HepG2 (cell line): Measurements from ENCODE around the gene TBC1D16. TPM values are rescaled to one million over a fixed set of nuclear protein-coding genes. Genes with fewer than 3 reads are reported as not detected.
A peak's percentile ranks its signal among the peaks of the same experiment; 100 is the strongest.

Source experiments
- FOXC1 ChIP-seq: sonication (generic); formaldehyde crosslinking; IDR thresholded peaks from 2 replicates; pipeline ENCODE4 v1.8.0; 2022; ENCODE audit warnings: mild to moderate bottlenecking, missing genetic modification reagents, borderline replicate concordance
- FOXK1 ChIP-seq: sonication (generic); formaldehyde crosslinking; IDR thresholded peaks from 2 replicates; pipeline ENCODE4 v1.4.0; 2020; ENCODE audit warnings: low read depth, missing genetic modification reagents, borderline replicate concordance
- GABPB1 ChIP-seq: IDR thresholded peaks from 2 replicates; pipeline ENCODE4 v1.6.1; 2016; ENCODE audit warnings: mild to moderate bottlenecking, missing genetic modification reagents, moderate library complexity, missing compliant biosample characterization
- GATAD1 ChIP-seq: IDR thresholded peaks from 2 replicates; pipeline ENCODE4 v1.6.1; 2016; ENCODE audit warnings: missing genetic modification reagents, missing compliant biosample characterization
- HOXA5 ChIP-seq: sonication (generic); formaldehyde crosslinking; IDR thresholded peaks from 2 replicates; pipeline ENCODE4 v1.4.0; 2020; ENCODE audit warnings: missing genetic modification reagents
- SP1 ChIP-seq, 2 experiments: fragments of 450-650 bp in 1 of 2; sonication (generic) in 1 of 2; formaldehyde crosslinking in 1 of 2; IDR thresholded peaks; 2 replicates each; pipeline versions ENCODE4 v1.4.0 to v1.6.1; 2016 to 2020; ENCODE audit warnings: missing genetic modification reagents in 1 of 2
- ZNF234 ChIP-seq: sonication (generic); formaldehyde crosslinking; conservative IDR thresholded peaks from 2 replicates; pipeline ENCODE4 v1.5.1; 2020; ENCODE audit warnings: mild to moderate bottlenecking, missing genetic modification reagents
- ZNF281 ChIP-seq: sonication (generic); formaldehyde crosslinking; IDR thresholded peaks from 2 replicates; pipeline ENCODE4 v1.4.0; 2020; ENCODE audit warnings: missing genetic modification reagents, borderline replicate concordance
- ZNF431 ChIP-seq: sonication (generic); formaldehyde crosslinking; IDR thresholded peaks from 2 replicates; pipeline ENCODE4 v1.9.0; 2022; ENCODE audit warnings: missing genetic modification reagents, low read depth, mild to moderate bottlenecking, borderline replicate concordance
- ZNF512 ChIP-seq: sonication (generic); formaldehyde crosslinking; IDR thresholded peaks from 2 replicates; pipeline ENCODE4 v1.4.0; 2020; ENCODE audit warnings: mild to moderate bottlenecking, missing genetic modification reagents
- ZNF672 ChIP-seq: sonication (generic); formaldehyde crosslinking; IDR thresholded peaks from 2 replicates; pipeline ENCODE4 v1.8.1; 2022; ENCODE audit warnings: missing genetic modification reagents
- ZNF782 ChIP-seq: sonication (generic); formaldehyde crosslinking; IDR thresholded peaks from 2 replicates; pipeline ENCODE4 v1.4.0; 2020; ENCODE audit warnings: missing genetic modification reagents, mild to moderate bottlenecking, borderline replicate concordance
- ZNF891 ChIP-seq: sonication (generic); formaldehyde crosslinking; IDR thresholded peaks from 2 replicates; pipeline ENCODE4 v1.5.0; 2020; ENCODE audit warnings: mild to moderate bottlenecking, missing genetic modification reagents
- polyA plus RNA-seq, 8 experiments: library from polyadenylated mRNA; depleted of rRNA in 3 of 8; stranded (reverse) in 7 of 8; unstranded in 1 of 8; fragments of >200 nt; fragmentation: Illumina TruSeq in 4 of 8; extraction: Trizol in 4 of 8; gene quantifications; 2 replicates each; pipeline versions ENCODE4 v1.2.1 to v1.2.3, GENCODE V29; 2011 to 2016; ENCODE audit warnings: low read depth in 4 of 8, missing spikeins in 1 of 8, mixed read lengths in 1 of 8; ENCODE audit not compliant: insufficient read depth in 1 of 8
- total RNA-seq, 5 experiments: library from RNA; depleted of rRNA; stranded (reverse); fragments of >200 nt; fragmentation: Illumina TruSeq; extraction: Trizol; gene quantifications; 2 replicates each; pipeline ENCODE4 v1.2.3, GENCODE V29; 2016; ENCODE audit warnings: low read depth in 1 of 5
- TF ChIP-seq, protein P1 (sequence below): IDR thresholded peaks from 2 replicates; pipeline ENCODE4 v1.6.1; 2016; ENCODE audit warnings: missing compliant biosample characterization, missing genetic modification reagents, borderline replicate concordance
- TF ChIP-seq, protein P2 (sequence below): sonication (generic); formaldehyde crosslinking; IDR thresholded peaks from 2 replicates; pipeline ENCODE4 v1.5.0; 2020; ENCODE audit warnings: mild to moderate bottlenecking, missing genetic modification reagents, borderline replicate concordance

Gene TBC1D16
- total and polyA plus RNA-seq, 2 of the 13 experiments (the other 11 are each of a cell fraction or from before 2014, with no cell fraction given): 14.9 to 24.9 TPM

DNA sequence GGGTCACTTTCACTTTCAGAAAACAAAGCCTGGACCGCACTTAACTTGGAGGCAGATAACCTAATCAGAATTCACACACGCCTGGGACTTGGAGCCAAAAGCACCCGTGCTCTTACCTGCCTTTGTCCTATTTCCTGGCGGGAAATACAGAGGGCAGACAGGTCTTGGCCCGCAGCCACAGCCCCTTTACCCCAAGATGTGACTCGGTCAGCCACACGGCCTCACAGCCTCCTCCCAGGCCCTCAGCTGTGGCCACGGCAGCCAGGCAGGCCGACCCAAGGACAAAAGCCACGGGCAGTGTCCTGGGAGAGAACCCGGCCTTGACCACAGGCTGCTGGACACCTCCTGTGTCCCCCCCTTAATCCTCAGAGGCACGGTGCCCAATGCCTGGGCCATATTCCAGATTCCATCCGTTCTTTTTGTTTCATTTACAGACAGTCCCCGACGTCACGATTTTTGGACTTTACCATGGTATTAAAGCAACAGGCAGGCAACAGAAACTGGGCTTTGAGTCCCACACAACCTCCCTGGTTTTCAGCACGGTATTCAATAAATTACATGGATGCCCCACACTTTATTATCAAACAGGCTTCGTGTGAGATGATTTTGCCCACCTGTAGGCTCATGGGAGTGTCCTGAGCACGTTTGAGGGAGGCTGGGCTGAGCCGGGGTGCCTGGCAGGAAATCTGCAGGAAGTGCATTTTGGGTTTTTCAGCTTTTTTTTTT, 35.6 kb upstream of the TBC1D16 start (continued):
- TF ChIP-seq, protein P1, sequence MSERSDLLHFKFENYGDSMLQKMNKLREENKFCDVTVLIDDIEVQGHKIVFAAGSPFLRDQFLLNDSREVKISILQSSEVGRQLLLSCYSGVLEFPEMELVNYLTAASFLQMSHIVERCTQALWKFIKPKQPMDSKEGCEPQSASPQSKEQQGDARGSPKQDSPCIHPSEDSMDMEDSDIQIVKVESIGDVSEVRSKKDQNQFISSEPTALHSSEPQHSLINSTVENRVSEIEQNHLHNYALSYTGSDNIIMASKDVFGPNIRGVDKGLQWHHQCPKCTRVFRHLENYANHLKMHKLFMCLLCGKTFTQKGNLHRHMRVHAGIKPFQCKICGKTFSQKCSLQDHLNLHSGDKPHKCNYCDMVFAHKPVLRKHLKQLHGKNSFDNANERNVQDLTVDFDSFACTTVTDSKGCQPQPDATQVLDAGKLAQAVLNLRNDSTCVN (CRISPR knock-in tag): no peak
- TF ChIP-seq FOXC1 (CRISPR knock-in tag): no peak
- TF ChIP-seq ZNF672: no peak
- TF ChIP-seq, protein P2, sequence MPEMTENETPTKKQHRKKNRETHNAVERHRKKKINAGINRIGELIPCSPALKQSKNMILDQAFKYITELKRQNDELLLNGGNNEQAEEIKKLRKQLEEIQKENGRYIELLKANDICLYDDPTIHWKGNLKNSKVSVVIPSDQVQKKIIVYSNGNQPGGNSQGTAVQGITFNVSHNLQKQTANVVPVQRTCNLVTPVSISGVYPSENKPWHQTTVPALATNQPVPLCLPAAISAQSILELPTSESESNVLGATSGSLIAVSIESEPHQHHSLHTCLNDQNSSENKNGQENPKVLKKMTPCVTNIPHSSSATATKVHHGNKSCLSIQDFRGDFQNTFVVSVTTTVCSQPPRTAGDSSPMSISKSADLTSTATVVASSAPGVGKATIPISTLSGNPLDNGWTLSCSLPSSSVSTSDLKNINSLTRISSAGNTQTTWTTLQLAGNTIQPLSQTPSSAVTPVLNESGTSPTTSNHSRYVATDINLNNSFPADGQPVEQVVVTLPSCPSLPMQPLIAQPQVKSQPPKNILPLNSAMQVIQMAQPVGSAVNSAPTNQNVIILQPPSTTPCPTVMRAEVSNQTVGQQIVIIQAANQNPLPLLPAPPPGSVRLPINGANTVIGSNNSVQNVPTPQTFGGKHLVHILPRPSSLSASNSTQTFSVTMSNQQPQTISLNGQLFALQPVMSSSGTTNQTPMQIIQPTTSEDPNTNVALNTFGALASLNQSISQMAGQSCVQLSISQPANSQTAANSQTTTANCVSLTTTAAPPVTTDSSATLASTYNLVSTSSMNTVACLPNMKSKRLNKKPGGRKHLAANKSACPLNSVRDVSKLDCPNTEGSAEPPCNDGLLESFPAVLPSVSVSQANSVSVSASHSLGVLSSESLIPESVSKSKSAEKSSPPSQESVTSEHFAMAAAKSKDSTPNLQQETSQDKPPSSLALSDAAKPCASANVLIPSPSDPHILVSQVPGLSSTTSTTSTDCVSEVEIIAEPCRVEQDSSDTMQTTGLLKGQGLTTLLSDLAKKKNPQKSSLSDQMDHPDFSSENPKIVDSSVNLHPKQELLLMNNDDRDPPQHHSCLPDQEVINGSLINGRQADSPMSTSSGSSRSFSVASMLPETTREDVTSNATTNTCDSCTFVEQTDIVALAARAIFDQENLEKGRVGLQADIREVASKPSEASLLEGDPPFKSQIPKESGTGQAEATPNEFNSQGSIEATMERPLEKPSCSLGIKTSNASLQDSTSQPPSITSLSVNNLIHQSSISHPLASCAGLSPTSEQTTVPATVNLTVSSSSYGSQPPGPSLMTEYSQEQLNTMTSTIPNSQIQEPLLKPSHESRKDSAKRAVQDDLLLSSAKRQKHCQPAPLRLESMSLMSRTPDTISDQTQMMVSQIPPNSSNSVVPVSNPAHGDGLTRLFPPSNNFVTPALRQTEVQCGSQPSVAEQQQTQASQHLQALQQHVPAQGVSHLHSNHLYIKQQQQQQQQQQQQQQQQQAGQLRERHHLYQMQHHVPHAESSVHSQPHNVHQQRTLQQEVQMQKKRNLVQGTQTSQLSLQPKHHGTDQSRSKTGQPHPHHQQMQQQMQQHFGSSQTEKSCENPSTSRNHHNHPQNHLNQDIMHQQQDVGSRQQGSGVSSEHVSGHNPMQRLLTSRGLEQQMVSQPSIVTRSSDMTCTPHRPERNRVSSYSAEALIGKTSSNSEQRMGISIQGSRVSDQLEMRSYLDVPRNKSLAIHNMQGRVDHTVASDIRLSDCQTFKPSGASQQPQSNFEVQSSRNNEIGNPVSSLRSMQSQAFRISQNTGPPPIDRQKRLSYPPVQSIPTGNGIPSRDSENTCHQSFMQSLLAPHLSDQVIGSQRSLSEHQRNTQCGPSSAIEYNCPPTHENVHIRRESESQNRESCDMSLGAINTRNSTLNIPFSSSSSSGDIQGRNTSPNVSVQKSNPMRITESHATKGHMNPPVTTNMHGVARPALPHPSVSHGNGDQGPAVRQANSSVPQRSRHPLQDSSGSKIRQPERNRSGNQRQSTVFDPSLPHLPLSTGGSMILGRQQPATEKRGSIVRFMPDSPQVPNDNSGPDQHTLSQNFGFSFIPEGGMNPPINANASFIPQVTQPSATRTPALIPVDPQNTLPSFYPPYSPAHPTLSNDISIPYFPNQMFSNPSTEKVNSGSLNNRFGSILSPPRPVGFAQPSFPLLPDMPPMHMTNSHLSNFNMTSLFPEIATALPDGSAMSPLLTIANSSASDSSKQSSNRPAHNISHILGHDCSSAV: no peak
- no peak for TF ChIP-seq FOXK1
- TF ChIP-seq ZNF512: no peak
- no peak for TF ChIP-seq SP1 (IDR thresholded peaks at IDR 0.05)
- TF ChIP-seq SP1 (CRISPR knock-in tag; IDR thresholded peaks at IDR 0.05): no peak
- no peak for TF ChIP-seq HOXA5 (CRISPR knock-in tag)
- TF ChIP-seq ZNF281 (CRISPR knock-in tag): no peak
- TF ChIP-seq ZNF431 (CRISPR knock-in tag): no peak
- TF ChIP-seq ZNF234 (CRISPR knock-in tag): no peak
- no peak for TF ChIP-seq ZNF891 (CRISPR knock-in tag)
- no peak for TF ChIP-seq GATAD1 (CRISPR knock-in tag)
- TF ChIP-seq ZNF782 (CRISPR knock-in tag): no peak
- peak; percentile 35; the same call in 1 of the 2 replicates for TF ChIP-seq GABPB1 (CRISPR knock-in tag)
